Measurements from ENCODE around the gene SBF2.
"Not testable (repeated sequence)": the region's sequence is repeated elsewhere in the genome, so short reads cannot be mapped to it uniquely, and the experiment has no call there.

Gene SBF2

GRCh38 chr11:9922806-9923205 is 371.2 kb downstream of the SBF2 start:
- TF ChIP-seq, protein P1, sequence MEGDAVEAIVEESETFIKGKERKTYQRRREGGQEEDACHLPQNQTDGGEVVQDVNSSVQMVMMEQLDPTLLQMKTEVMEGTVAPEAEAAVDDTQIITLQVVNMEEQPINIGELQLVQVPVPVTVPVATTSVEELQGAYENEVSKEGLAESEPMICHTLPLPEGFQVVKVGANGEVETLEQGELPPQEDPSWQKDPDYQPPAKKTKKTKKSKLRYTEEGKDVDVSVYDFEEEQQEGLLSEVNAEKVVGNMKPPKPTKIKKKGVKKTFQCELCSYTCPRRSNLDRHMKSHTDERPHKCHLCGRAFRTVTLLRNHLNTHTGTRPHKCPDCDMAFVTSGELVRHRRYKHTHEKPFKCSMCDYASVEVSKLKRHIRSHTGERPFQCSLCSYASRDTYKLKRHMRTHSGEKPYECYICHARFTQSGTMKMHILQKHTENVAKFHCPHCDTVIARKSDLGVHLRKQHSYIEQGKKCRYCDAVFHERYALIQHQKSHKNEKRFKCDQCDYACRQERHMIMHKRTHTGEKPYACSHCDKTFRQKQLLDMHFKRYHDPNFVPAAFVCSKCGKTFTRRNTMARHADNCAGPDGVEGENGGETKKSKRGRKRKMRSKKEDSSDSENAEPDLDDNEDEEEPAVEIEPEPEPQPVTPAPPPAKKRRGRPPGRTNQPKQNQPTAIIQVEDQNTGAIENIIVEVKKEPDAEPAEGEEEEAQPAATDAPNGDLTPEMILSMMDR (IDR thresholded peaks at IDR 0.05; ENCODE audit: insufficient read depth, low read depth, low read length, missing control alignments), result no peak
- H3K4me3 ChIP-seq (ENCODE audit: low read depth, low read length), result no peak overlapping the region
- no peak for DNase-seq (ENCODE audit: low read depth)

DNA sequence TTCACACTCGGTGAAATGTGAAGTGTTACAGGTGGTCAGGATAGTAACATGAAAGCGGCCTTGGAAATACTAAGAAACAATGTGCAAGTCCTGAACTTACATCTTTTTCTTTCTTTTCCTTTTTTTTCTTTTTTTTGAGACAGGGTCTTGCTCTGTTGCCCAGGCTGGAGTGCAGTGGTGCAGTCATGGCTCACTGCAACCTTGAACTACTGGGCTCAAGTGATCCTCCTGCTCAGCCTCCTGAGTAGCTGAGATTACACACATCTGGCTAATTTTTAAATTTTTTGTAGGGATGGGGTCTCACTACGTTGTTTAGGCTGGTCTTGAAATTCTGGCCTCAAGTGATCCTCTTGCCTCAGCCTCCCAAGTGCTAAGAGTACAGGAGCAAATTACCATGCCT is 377.5 kb downstream of the SBF2 start:
- no peak for DNase-seq (ENCODE audit: low read depth)
- H3K4me3 ChIP-seq (ENCODE audit: low read depth, low read length), result no peak overlapping the region
- TF ChIP-seq, protein P1 (IDR thresholded peaks at IDR 0.05; ENCODE audit: insufficient read depth, low read depth, low read length, missing control alignments), result no peak

DNA sequence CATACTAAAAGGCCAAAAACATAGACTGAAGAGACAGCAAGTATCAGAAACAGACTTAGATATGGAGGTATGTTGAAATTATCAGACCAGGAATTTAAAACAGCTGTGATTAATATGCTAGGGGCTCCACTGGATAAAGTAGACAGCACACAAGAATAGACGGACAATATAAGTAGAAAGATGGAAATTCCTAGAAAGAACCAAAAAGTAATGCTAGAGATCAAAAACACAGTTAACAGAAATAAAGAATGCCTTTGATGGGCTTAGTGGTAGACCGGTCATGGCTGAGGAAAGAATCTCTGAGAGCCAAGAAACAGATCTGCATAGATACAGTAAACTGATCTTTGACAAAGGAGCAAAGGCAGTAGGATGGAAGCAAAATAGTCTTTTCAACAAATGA is 380.0 kb downstream of the SBF2 start:
- DNase-seq (ENCODE audit: low read depth), result no peak
- H3K4me3 ChIP-seq (ENCODE audit: low read depth, low read length), result no peak overlapping the region
- TF ChIP-seq, protein P1 (IDR thresholded peaks at IDR 0.05; ENCODE audit: insufficient read depth, low read depth, low read length, missing control alignments), result no peak

DNA sequence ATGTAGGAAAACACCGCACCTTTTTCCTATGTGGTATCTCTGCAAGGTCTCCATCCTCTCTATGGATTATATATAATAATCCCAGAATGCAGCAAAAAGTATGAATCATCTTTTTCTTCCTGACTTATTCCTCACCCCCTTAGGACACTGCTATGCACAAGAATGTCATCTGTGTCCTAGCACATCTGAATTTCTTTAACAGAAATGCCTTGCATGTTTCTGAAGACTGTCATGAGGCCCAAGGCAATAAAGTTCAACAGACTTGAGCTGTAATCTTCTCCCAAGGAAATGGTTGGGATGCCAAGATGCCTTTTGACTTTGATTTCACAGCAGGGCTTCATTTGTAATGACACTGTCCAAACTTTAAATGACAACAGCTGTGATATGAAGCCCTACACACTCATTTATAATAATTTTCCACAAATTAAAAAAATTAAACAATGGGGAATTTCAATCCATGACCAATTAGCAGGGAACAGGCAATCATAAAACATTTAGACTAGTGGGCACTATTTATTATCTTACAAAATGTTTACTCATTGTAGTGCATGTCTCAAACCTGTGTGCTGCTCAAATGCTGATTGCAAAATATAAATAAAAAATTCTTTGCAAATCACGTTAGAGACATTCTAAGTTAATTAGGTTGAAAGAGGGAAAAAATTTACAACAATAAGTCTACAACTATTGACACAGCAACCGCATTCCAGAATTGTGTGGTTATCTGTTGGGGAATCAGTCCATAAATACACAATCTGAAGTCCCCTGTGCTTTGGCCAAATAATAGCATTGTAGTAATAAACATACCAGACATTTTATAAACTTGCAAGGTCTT is 387.8 kb downstream of the SBF2 start:
- DNase-seq (ENCODE audit: low read depth), result no peak
- TF ChIP-seq, protein P1 (IDR thresholded peaks at IDR 0.05; ENCODE audit: insufficient read depth, low read depth, low read length, missing control alignments), result no peak
- H3K4me3 ChIP-seq (ENCODE audit: low read depth, low read length), result no peak overlapping the region

DNA sequence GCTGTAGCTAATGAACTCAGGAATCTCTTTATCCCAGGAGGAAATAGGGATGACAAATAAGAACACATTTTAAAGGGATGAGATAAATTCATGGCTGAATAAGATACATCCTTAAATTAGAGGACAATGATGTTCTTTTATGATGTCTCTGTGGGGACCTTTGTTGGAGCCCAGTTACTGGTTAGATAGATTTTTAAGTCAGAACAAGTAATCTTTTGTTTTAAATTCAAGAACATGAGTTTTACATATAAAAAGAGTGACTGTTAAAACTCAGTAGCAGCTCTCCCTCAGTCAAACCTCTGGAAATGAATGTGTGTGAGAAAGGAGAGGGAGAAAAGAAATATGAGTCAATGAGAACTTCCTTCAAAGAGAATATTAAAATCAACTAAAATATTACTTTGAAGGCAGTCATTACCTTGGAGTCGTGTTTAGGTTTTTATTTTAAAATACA is 388.5 kb downstream of the SBF2 start:
- TF ChIP-seq, protein P1 (IDR thresholded peaks at IDR 0.05; ENCODE audit: insufficient read depth, low read depth, low read length, missing control alignments), result no peak
- DNase-seq (ENCODE audit: low read depth), result no peak
- no peak overlapping the region for H3K4me3 ChIP-seq (ENCODE audit: low read depth, low read length)

GRCh38 chr11:9903579-9903978 is 390.4 kb downstream of the SBF2 start:
- no peak for DNase-seq (ENCODE audit: low read depth)
- TF ChIP-seq, protein P1 (IDR thresholded peaks at IDR 0.05; ENCODE audit: insufficient read depth, low read depth, low read length, missing control alignments), result no peak
- H3K4me3 ChIP-seq (ENCODE audit: low read depth, low read length), result no peak overlapping the region

DNA sequence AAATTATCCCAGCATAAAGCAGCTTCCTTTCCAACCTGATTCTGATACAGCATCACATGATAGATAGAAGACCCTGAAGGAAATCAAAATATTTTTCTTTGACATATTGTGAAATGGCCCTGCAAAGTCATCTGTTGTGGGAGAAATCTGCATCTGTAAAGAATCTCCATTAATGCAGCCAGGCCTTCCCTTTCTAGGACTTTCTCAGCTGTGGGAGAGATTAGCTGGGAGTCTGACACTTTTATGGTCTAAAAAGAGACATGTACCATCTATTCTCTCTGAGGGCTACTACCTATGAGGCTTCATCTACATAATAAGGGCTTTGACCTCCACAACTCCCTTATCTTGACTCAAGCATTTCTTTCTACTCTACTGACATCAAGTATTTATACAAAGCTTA is 392.1 kb downstream of the SBF2 start:
- TF ChIP-seq, protein P1 (IDR thresholded peaks at IDR 0.05; ENCODE audit: insufficient read depth, low read depth, low read length, missing control alignments), result no peak
- no peak overlapping the region for H3K4me3 ChIP-seq (ENCODE audit: low read depth, low read length)
- no peak for DNase-seq (ENCODE audit: low read depth)

DNA sequence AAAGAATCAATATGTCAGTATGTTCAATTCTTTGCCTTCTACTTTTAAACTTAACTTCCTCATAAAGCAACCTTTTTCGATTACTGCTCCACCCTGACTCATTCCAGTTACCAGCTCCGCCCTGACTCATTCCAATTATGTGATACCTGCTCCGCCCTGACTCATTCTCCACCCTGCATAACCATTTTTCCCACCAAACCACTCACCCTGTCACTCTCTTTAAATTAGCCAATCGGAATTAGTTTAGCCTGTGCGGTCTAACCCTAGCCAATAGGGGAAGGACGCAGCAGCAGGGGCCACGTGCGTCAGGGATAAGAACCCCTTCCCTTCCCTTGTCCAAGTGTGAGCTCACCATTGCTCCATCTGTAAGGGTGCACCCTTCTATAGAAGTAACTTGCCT is 393.8 kb downstream of the SBF2 start:
- H3K4me3 ChIP-seq (ENCODE audit: low read depth, low read length); DNase-seq (ENCODE audit: low read depth): not testable (repeated sequence)
